ENCODE data around the gene PLXNB1. TPM values are rescaled to one million over a fixed set of nuclear protein-coding genes. Genes with fewer than 3 reads are reported as not detected.

PLXNB1 gene
- total RNA-seq, 1 experiment from 2014 or later: 24.6 TPM

DNA sequence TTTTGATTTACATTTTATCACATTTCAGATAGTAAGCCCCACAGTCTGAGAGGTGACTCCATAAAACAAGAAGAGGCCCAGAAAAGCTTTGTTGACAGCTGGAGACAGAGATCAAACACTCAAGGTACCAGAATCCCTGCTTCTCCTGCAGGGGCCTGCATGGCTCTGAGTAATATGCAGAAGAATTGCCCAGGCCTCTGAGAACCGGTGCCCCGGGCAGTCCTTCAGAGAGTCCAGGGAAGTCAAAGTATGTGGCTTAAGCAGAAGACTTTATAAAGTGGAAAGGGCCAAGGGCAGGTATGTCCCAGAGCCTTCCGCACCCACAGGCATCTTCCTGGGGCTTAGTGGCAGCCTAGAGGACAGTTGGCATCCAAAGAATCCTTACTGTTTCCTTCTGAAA lies 29.4 kb upstream of the PLXNB1 start:
- H3K9me3 ChIP-seq (ENCODE audit: low read depth, low read length, poor library complexity, severe bottlenecking): no peaks in the 10 kb centered on the region
- H3K27me3 ChIP-seq (replicated peaks; ENCODE audit: insufficient read depth, low read depth, low read length, poor library complexity): no peaks in the 10 kb centered on the region
- no peak overlapping the region for H3K4me3 ChIP-seq (ENCODE audit: low read depth, low read length, poor library complexity, severe bottlenecking)
- no peaks in the 10 kb centered on the region for H3K4me1 ChIP-seq (ENCODE audit: insufficient read depth, low read length, poor library complexity, severe bottlenecking)
- no peak overlapping the region for H3K27ac ChIP-seq (ENCODE audit: low read depth, low read length, poor library complexity, severe bottlenecking)
- POLR2A ChIA-PET (ENCODE audit: low non-redundant PET): no interaction called here
- intact Hi-C loops (cut with micrococcal nuclease; ENCODE audit: unreplicated experiment): no loop called here
- DNase-seq (ENCODE audit: low spot score): no peak
- CTCF ChIA-PET: no interaction called here
- no TSS peak for BruUV-seq (replicated peaks)
- H3K36me3 ChIP-seq (ENCODE audit: insufficient read depth, low read length, poor library complexity, severe bottlenecking): peaks cover 10% of the 10 kb centered on the region
- TF ChIP-seq EZH2 (IDR thresholded peaks at IDR 0.05; ENCODE audit: borderline replicate concordance, low read depth, low read length, poor library complexity, severe bottlenecking) (no peak), CTCF (conservative IDR thresholded peaks at IDR 0.05; ENCODE audit: low read depth, low read length) (no peak)

- TF ChIP-seq CTCF (conservative IDR thresholded peaks at IDR 0.05; ENCODE audit: low read depth, low read length): no peak
- no peak for TF ChIP-seq EZH2 (IDR thresholded peaks at IDR 0.05; ENCODE audit: borderline replicate concordance, low read depth, low read length, poor library complexity, severe bottlenecking)
- no peaks in the 10 kb centered on the region for H3K9me3 ChIP-seq (ENCODE audit: low read depth, low read length, poor library complexity, severe bottlenecking)
- ChIA-PET CTCF (interaction anchor here (0.7 kb wide), 1 partner anchor 42 kb away, joined by 4 read pairs; no protein-coding TSS in a partner anchor), POLR2A (ENCODE audit: low non-redundant PET) (no interaction called here)
- no peaks in the 10 kb centered on the region for H3K27me3 ChIP-seq (replicated peaks; ENCODE audit: insufficient read depth, low read depth, low read length, poor library complexity)
- no TSS peak for BruUV-seq (replicated peaks)
- intact Hi-C loops (cut with micrococcal nuclease; ENCODE audit: unreplicated experiment): no loop called here
- H3K4me3 ChIP-seq (ENCODE audit: low read depth, low read length, poor library complexity, severe bottlenecking): no peak overlapping the region
- peak; percentile 72 for DNase-seq (ENCODE audit: low spot score)
- no peaks in the 10 kb centered on the region for H3K4me1 ChIP-seq (ENCODE audit: insufficient read depth, low read length, poor library complexity, severe bottlenecking)
- H3K27ac ChIP-seq (ENCODE audit: low read depth, low read length, poor library complexity, severe bottlenecking): no peak overlapping the region
- H3K36me3 ChIP-seq (ENCODE audit: insufficient read depth, low read length, poor library complexity, severe bottlenecking): peaks cover 10% of the 10 kb centered on the region
Observed at GRCh38 chr3:48456456-48456855, 26.6 kb upstream of the PLXNB1 start.

GRCh38 chr3:48451270-48451669 lies 21.4 kb upstream of the PLXNB1 start:
- Histone ChIP-seq H3K27me3 (replicated peaks; ENCODE audit: insufficient read depth, low read depth, low read length, poor library complexity) (no peaks in the 10 kb centered on the region), H3K27ac (ENCODE audit: low read depth, low read length, poor library complexity, severe bottlenecking) (no peak overlapping the region), H3K36me3 (ENCODE audit: insufficient read depth, low read length, poor library complexity, severe bottlenecking) (no peaks in the 10 kb centered on the region), H3K4me3 (ENCODE audit: low read depth, low read length, poor library complexity, severe bottlenecking) (no peak overlapping the region), H3K9me3 (ENCODE audit: low read depth, low read length, poor library complexity, severe bottlenecking) (no peaks in the 10 kb centered on the region), H3K4me1 (ENCODE audit: insufficient read depth, low read length, poor library complexity, severe bottlenecking) (no peaks in the 10 kb centered on the region)
- ChIA-PET CTCF (no interaction called here), POLR2A (ENCODE audit: low non-redundant PET) (no interaction called here)
- intact Hi-C loops (cut with micrococcal nuclease; ENCODE audit: unreplicated experiment): no loop called here
- no TSS peak for BruUV-seq (replicated peaks)
- TF ChIP-seq CTCF (conservative IDR thresholded peaks at IDR 0.05; ENCODE audit: low read depth, low read length): no peak
- TF ChIP-seq EZH2 (IDR thresholded peaks at IDR 0.05; ENCODE audit: borderline replicate concordance, low read depth, low read length, poor library complexity, severe bottlenecking): no peak
- no peak for DNase-seq (ENCODE audit: low spot score)
